GM19240 (cell line): ENCODE results near the gene PATJ.

Experiments
- DNase-seq: peaks from one replicate; pipeline ENCODE4 v3.0.0; 2011; ENCODE audit warnings: low spot score; ENCODE audit not compliant: insufficient read length

Gene PATJ

DNA sequence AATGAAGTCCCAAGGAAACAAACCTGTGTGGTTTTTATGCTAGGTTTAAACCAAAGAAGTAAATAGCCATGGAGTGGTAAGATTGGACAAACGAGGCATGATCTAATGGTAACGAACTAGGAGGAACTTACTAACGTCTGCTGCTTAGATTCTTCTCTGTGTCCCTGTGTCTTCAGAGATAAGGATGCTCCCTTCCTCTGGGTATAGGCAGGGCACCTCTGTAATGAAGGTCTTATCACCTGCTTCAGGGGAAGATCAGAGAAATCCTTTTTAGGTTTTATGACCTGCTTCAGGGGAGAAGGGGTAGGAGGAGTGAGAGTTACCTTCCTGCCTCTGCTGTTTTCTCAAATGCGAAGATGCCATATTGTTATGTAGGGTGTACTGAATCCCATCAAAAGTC lies 237.4 kb downstream of the PATJ start:
- DNase-seq: no peak

DNA sequence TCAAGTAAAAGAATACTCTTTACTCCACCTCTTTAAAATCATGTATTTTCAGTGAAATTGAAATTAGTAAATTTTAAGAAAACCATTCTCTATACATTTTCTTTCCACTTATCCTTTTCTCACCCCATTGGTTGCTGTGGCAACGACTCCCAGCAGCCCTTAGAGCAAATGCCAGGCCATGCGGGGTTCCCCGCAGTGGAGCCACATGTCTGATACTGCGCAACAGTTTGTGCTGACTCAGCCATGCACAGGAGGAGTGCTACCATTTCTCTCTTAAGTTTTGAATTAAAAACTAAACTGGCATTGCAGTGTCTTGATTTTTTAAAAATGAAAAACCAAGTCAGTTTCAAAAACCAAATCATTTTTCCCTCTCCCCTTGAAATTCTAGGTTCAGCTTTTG lies 238.3 kb downstream of the PATJ start:
- no peak for DNase-seq

DNA sequence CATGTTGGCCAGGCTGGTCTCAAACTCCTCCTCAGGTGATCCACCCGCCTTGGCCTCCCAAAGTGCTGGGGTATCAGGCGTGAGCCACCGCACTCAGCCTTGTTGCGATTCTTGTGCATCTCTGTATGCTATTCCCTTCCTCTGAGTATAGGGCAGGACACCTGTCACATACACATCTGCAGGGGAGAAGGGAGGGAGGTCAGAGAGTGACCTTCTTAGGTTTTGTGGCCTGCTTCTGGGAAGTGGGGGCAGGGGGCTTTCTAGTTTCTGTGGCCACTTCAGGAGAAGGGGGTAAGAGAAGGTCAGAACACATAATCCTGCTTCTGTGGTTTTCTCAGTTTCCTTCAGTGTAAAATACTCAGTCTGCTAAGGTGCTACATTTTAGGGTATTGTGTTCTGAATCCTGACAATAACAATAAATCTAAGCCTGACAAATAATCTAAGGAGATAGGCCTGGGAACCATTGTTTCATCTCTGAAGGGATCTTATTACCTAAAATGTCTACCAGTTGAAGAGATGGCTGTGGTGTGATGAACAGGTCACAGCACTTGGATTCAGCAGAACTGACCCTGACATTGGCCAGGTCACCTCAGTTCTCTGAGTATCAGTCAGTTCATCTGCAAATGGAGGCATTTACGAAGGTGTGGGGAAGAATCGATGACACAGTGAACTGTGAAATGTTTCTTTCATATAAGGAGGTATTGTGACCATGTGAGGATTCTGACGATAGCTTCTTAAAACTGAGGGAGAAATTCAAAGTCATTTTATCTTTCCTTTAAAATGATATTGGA lies 239.8 kb downstream of the PATJ start:
- DNase-seq: no peak

DNA sequence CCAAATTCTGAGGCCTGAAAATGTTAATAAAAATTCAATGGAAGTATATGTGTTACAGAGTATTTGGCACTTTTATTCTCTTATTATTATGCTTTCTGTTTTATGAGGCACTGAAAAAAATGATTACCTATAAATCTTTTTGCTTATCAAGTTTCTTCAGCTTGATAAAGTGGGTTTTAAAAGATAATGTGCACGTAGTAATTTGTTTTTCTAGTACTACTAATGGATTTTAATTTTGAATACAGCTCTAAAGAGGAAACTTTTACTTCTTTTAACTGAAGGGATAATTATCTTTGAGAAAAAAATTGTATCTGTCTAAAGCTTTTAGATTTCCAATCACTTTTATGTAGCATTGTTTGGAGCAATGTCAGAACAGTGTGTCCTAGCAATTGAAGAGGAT lies 241.0 kb downstream of the PATJ start:
- DNase-seq: no peak

DNA sequence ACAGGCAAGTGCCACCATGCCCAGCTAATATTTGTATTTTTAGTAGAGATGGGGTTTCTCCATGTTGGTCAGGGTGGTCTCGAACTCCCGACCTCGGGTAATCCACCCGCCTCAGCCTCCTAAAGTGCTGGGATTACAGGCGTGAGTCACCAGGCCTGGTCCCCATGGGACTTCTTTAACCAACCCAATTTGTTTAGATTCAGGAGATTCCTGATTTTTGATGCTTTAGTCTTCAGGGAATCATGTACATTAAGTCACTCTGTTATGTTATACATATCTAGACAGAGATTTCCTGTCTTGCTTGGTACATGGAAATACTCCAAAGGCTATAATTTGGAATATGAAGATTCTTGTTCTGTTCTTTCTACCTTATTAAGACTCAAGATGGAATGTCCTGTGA lies 250.0 kb downstream of the PATJ start:
- DNase-seq: no peak

DNA sequence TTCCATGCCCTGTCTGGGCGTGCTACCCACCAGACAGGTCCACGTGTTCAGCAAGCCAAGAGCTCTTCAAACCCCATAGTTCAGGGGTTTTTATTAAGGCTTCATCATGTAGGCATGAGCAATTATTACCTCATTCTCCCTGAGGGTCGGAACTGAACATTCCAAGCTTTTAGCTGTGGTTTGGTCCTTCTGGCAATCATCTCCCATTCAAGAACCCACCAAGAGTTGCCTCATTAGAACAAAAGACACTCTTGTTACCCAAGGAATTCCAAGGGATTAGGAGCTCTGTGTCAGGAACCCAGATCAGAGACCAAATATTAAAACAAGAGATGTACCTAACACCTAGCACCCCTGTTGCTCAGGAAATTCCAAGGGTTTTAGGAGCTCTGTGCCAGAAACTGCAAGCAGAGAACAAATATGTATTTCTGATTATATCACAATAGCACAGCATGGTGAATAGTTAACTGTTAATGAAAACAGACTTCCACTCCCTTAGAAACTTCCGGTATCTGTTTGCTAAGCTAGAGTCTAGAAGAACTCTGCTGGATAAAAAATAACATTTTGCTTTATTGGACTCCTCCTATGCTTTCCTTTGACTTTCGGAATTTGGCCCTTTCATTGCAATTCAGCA lies 251.2 kb downstream of the PATJ start:
- DNase-seq: no peak

DNA sequence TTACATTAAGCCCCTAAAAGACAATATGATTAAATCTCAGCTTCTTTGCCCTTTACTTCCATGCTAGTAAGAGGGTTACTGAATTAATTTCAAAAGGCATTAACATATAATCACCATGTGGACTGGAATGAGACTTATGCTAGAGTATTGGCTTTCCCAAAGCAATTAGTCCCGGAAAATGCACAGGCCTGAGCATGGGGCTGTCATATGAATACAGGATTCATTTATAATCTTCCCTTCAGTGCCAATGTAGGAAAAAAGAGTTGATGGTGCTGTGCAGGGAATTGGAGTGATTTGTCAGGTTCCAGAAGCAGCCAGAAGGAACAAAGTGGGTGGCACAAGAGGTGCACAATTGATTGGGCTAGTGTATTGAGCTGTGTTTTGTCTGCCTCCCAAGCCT lies 253.4 kb downstream of the PATJ start:
- no peak for DNase-seq

DNA sequence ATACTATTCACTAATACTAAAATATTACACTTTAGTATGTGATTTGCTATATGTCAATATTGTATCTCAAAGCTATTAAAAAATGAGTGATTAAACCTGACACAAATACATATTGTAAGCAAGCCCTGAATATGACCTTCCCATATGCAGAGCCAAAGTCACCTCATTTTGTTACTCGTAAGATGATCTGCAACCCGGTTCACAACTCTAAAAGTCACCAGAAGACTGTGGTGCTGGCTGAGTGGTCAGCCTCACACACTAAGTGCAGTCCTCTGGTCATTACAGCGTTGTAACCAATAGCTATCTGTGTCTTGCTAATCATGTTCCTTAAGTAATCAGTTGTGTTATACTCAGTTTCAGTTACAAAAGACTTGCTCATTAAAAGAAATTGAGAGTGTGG lies 254.8 kb downstream of the PATJ start:
- DNase-seq: no peak

DNA sequence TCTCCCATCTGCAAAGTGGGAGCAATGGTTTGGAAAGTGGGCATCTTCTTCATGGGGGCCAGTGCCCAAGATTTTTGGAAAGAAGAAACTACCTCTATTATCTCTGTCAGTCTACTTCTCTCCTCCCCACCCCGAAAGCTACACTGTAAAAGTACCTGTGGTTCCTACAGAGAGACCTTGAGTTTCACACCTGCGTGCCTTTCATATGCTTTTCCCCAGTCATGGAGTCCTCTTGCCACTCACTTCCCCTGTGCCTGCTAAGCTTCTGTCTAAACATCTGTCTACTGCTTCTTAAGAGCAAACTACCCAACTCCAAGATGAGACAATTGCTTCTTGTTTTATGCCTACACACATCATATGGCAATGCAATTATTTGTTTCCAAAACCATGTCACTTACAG lies 261.5 kb downstream of the PATJ start:
- DNase-seq: no peak

DNA sequence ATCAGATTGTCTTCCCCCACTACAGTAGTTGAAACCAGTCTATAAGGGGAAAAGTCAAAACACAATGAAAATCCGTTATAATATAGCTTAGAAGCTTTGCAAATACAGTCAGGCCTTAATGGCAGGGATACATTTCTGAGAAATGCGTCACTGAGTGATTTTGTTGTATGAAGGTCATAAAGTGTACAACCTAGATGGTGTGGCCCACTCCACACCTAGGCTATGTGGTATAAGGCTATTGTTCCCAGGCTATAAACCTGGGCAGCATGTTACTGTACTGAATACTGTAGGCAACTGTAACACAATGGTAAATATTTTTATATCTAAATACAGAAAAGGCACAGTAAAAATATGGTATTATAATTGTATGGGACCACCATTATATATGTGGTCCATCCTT lies 264.4 kb downstream of the PATJ start:
- no peak for DNase-seq

DNA sequence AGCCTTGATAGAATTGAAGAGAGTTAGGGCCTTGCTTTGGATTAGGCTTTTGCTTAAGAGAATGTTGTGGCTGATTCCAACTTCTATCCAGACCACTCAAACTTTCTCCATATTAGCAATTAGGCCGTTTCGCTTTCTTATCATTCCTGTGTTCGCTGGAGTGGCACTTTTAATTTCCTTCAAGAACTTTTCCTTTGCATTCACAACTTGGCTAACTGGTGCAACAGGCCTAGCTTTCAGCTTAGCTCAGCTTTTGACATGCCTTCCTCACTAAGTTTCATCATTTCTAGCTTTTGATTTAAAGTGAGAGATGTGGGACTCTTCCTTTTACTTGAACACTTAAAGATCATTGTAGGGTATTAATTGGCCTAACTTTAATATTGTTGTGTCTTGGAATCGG lies 268.7 kb downstream of the PATJ start:
- DNase-seq: no peak

DNA sequence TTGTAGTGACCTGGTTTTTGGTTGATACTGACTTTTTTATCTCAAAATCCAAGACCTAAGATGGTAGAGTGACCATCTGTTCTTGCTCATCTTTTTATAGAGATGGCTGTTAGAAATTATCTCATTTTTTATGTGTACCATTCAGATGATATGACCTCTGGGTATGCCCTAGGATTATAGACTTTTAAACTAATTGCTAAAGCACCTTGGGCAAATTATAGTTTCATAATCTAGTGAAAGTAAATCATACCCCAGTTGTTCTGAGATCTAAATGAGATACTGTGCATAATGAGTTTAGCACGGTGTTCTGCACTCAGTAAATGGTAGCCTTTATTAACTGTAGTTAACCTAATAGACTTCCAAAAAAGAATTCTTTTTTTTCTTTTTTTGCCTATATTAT lies 269.8 kb downstream of the PATJ start:
- no peak for DNase-seq

DNA sequence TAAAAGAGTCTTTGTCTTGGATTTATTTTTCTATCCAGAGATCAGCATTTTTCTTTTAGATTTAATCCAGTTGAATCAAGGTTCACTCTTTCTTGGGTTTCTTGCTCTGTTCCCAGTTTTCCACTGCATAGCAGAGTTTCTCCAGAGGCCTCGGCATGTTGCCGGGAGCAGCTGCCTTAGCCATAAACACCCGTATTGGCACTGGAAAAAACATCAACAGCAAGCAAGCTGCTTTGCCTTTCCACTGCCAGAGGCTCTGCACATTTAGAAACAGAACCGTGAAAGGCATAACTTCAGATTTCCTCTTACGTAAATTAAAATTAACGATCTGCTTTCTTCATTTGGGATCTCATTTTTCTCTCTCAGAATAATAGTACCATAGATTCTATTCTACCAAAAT lies 270.6 kb downstream of the PATJ start:
- DNase-seq: no peak

DNA sequence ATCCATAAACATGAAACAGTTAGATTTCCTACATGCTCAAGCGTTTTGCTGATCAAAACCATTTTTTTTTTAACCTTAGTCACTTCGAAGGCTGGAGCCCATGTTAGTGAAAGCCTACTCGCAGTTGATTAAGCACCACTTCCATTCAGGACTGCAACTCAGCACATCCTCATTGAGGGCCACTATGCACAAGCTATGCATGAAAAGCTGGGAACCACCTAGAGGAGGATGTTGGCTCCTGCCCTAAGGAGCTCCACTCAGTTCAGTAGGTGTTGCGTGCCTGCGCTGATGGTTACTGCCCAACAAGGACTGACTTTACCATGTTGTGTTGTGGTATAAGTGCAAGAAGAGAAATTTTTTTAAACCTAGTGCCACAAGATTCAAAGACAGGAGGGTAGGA lies 271.0 kb downstream of the PATJ start:
- no peak for DNase-seq

DNA sequence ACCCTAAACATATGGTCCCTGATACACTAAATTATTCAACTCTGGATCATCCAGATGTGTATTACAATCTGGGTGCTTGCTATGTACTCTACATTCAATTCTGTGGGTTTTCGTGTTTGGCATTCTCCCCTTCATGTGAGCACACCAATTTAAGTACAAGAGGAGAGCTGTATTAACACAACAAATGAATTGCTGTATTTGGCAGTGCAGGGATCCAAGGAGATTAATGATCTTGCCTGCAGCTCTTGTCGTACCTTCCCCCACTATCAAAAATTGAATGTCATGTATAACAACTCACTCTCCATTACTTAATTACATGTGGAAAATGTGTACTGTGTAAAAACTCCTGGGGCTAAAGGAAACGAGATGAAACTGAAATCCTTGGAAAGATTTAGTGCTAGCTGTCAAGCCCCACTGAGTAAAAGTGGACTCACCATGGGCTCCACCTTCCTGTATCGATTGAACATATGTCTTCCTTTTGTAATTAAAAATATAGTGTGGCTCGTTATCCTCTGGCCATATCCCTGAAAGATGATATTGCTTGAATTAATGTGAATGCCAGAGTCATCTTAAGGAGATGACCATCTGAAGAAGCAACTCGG lies 280.2 kb downstream of the PATJ start:
- no peak for DNase-seq

DNA sequence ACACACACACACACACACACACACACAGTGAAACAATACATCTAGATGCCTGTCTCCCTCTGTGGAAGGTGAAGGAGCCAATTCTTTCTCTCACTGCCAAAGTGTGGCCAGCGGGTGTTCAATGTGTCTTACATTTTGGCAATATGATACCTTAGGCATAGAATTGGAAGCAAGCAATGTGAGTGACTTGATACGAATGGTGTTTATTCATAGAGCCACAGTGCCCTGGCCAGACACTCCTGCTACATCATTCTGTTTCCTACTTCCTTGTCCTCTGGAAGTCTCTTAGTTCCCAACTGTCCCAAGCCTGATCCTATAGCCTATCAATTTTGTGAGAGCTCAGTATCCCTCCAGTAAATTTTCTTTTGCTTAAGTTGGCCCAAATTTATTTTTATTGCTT lies 282.4 kb downstream of the PATJ start:
- DNase-seq: no peak

DNA sequence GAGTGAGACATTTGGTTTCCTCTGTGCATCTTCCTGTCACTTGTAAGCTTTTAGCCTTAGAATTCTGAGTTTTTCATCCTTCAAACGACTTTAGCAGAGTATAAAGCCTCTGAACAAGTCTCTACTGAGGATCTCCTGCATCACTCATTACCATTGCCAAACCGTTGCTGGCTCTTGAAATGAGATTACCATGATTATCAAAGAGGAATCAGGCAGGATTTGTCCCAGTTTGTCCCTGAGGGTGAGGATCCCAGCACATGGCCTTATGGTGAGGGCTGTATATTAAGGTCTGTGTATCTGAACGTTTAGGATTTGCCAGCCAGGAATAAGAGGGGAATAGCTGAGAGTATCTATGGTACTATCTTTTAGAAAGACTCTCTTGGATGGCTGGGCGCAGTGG lies 282.9 kb downstream of the PATJ start:
- DNase-seq: no peak

DNA sequence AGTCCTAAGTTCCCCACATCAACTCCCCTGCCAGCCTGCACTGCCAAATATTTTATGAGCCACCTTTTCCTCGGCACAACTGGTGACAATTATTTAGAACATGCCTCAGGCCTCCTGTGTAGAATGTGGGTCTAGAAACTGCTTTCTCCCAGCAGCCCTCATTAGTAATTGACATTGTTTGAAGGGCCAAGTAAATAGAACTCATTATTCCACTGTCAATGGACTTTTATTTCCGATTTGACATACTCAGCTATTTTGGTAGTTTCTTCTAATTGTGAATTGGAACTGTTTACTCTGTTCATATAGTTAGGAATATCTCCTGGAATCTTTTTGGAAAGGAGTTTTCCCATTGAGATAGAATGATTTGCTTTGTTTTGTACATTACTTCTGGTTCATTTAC lies 283.6 kb downstream of the PATJ start:
- no peak for DNase-seq

DNA sequence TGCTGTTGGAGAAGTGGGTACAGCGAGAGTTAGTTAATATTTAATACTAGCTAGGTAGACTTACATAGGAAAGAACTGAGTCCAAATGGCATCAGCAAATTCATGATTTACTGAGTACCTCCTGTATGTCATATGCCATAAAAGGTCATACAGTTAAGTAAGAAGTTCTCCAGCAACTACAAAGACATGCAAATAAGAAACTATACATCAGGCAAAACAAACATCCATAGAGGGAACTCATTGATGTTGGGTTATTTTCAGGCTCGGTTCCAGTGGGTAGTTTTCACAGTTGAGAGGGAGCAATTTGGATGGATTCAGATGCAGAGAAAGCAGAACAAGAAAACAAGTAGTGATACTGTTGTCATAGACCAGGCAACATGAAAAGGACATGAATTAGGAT lies 287.4 kb downstream of the PATJ start:
- no peak for DNase-seq

DNA sequence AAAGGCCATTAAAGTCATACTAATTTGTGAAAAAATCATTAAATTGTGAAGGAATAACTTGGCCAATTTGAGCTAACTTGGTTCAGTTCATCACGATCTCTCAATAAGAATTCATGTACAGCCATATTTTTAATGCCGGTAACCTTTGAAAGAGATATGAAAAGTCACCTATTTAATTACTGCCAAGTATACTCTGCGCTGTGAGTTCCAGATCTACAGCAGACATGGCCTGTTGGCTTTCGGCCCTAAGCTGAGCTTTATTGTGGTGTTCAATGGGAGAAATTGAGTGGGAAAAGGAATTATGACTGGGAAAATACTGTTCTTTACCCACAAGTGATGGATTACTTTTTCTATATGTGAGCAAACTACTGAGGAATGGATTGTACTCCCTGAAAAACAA lies 292.5 kb downstream of the PATJ start:
- no peak for DNase-seq

DNA sequence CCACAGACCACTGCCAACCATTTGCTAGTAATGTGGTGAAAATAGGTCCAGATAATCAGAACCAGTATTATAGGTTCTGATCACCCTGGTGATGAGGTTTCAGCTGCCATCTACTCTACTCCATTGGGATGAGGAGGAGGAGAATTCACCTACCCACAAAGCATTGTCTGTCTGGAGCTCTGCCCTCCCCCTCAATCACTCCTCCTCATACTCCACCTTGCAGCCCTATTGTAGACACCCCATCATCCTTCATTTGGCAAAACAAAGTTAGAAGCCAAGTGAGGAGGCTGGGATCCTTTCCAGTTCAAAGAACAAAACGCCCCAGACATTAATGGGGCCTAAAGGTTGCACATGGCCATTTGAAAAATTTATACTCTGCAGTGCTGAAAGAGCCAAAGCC lies 295.0 kb downstream of the PATJ start:
- no peak for DNase-seq

DNA sequence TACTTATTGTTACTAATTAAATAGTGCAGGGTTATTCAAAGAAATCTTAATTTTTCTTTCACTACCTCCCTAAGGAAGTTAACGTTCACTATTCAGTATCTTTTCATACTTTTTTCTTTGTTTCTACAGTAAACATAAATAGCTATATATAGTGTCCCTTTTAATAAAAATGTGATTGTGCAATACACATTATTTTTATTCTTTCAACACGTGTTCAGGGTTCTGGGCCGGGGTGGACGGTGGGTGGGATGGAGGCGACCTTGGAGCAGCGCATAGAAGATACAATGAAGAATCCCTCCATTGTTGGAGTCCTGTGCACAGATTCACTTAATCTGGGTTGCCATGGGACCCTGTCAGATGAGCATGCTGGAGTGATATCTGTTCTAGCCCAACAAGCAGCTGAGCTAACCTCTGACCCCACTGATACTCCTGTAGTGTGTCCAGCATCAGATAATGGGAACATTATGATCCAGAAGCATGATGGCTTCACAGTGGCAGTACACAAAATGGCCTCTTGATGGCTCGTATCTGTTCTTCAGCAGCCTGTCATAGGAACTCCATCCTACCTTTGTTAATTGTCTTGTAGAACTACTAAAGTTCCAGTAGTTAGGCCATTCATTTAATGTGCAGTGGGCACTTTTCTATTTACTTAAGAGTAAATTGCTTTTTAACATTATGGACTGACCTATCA lies 296.5 kb downstream of the PATJ start:
- DNase-seq: no peak
